Spleen (tissue), 11 donors: ENCODE data around the gene PAPPA. TPM values are rescaled to one million over a fixed set of nuclear protein-coding genes. Genes with fewer than 3 reads are reported as not detected.

ENCODE experiments used
- DNase-seq: peaks from one replicate; pipeline ENCODE4 v3.0.0-alpha.2; 2020
- H3K27ac ChIP-seq, 8 donors: fragments of 200-600 bp; sonication (generic) in 7 of 8; 1 replicate in 4 of 8; 2 replicates in 4 of 8; pipeline versions ENCODE4 v1.5.0 to v1.8.0; 2016 to 2021; ENCODE audit warnings: inconsistent platforms in 4 of 8, mild to moderate bottlenecking in 4 of 8, moderate library complexity in 1 of 8
- H3K27me3 ChIP-seq, 7 donors: fragments of 200-600 bp; sonication (generic) in 6 of 7; replicated peaks in 1 of 7; 1 replicate in 4 of 7; 2 replicates in 3 of 7; pipeline versions ENCODE4 v1.5.0 to v1.8.0; 2016 to 2021; ENCODE audit warnings: inconsistent platforms in 3 of 7, mild to moderate bottlenecking in 1 of 7
- H3K36me3 ChIP-seq, 6 donors: fragments of 200-600 bp; sonication (generic) in 5 of 6; 1 replicate in 4 of 6; 2 replicates in 2 of 6; pipeline versions ENCODE4 v1.5.0 to v1.8.0; 2016 to 2021; ENCODE audit warnings: inconsistent platforms in 2 of 6
- H3K4me1 ChIP-seq, 6 donors: fragments of 200-600 bp; sonication (generic) in 5 of 6; 1 replicate in 3 of 6; 2 replicates in 3 of 6; pipeline versions ENCODE4 v1.5.0 to v1.8.0; 2016 to 2021; ENCODE audit warnings: inconsistent platforms in 3 of 6
- H3K4me3 ChIP-seq, 8 donors: fragments of 200-600 bp; sonication (generic) in 7 of 8; 1 replicate in 4 of 8; 2 replicates in 4 of 8; pipeline versions ENCODE4 v1.5.0 to v1.8.0; 2016 to 2021; ENCODE audit warnings: inconsistent platforms in 4 of 8, mild to moderate bottlenecking in 4 of 8, moderate library complexity in 2 of 8
- H3K9me3 ChIP-seq, 8 donors: fragments of 200-600 bp; sonication (generic) in 7 of 8; 1 replicate in 4 of 8; 2 replicates in 4 of 8; pipeline versions ENCODE4 v1.5.0 to v1.8.0; 2016 to 2021; ENCODE audit warnings: inconsistent platforms in 4 of 8
- CTCF ChIP-seq, 11 experiments: fragments of 200-600 bp in 7 of 11; fragments of 450-650 bp in 4 of 11; sonication (generic) in 4 of 11; IDR thresholded peaks in 8 of 11; conservative IDR thresholded peaks in 3 of 11; 1 replicate in 7 of 11; 2 replicates in 4 of 11; pipeline versions ENCODE4 v1.4.0 to v1.8.0; 2016 to 2021; ENCODE audit warnings: antibody characterized with exemption in 11 of 11, inconsistent platforms in 4 of 11, mild to moderate bottlenecking in 1 of 11
- POLR2A ChIP-seq, 3 donors: fragments of 450-650 bp; IDR thresholded peaks; one replicate each; pipeline ENCODE4 v1.5.1; 2017; ENCODE audit warnings: antibody characterized with exemption in 3 of 3, mild to moderate bottlenecking in 1 of 3
- POLR2AphosphoS5 ChIP-seq, 3 donors: sonication (generic); formaldehyde crosslinking; IDR thresholded peaks; one replicate each; pipeline ENCODE4 v1.5.1; 2017; ENCODE audit warnings: antibody characterized with exemption in 3 of 3
- WGBS, 5 donors: extraction: QIAGEN DNeasy Blood & Tissue Kit in 3 of 5; methylation state at CpG; one replicate each; pipeline versions ENCODE4 v1.1.5 to v1.1.7; 2013 to 2018; 5-methylcytosine and 5-hydroxymethylcytosine counted together
- intact Hi-C: fragments of 100-400 bp; cut with DNase I; formaldehyde crosslinking; loops from one replicate; pipeline ENCODE4 v1.15.0; 2023; ENCODE audit warnings: low total_unique reads
- polyA plus RNA-seq, 3 donors: library from polyadenylated mRNA; stranded (reverse); fragments of 200-250 nt; gene quantifications; one replicate each; pipeline ENCODE4 v1.2.1, GENCODE V29; 2013
- total RNA-seq, 7 donors: library from RNA; depleted of rRNA in 3 of 7; stranded (reverse); fragments of >200 nt in 3 of 7; fragmentation: NEBNext Ultra II Directional in 4 of 7; extraction: Animal tissue kit (Norgen Biotek cat#: 25700) in 4 of 7; gene quantifications; one replicate each; pipeline versions ENCODE4 v1.1.0 to v1.2.1, GENCODE V29; 2016 to 2021
- donor health status: healthy with polysubstance abuse.
- donor health status: DM: no; HTN: no; CAD: no; lungs with moderate emphysema.
- donor health status: DM: no; HTN: no; CAD: no.
- donor health status: Bipolar disorder and iron deficiency.
- donor health status: healthy.
- donor health status: DM: no; HTN: no; CAD: no.
- donor health status: DM: yes; HTN: yes; CAD: no.

The PAPPA gene
- total and polyA plus RNA-seq, 10 donors = 0.13 to 1.4 (median 0.45) TPM

DNA sequence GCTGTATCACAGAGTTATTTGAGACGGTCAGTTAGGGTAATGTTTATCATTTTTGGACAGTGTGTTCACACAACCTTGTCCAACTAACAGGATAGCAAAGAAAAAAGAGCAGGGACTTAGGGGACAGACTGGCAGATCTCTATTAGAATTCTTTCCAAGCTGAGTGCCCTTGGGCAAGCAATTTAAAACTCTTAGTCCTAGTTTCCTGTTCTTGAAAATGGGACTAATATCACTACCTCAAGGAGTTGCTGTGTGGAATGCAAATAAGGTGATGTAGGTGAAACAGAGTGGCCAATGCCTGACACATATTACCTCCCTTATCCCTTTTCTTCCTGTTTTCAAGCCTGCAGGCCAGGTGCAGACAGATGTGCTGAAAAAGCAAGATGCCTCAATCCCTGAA, 186.7 kb downstream of the PAPPA start:
- peaks cover 0 to 13% (median 0%) of the 10 kb centered on the region in 7 donors for H3K27me3 ChIP-seq
- WGBS, 5 donors = 23 to 60% (median 46%) methylated on average over 1 of the region's 1 CpG
- no peak for TF ChIP-seq POLR2A (IDR thresholded peaks at IDR 0.05)
- no peak for TF ChIP-seq POLR2AphosphoS5 (IDR thresholded peaks at IDR 0.05)
- TF ChIP-seq CTCF (IDR thresholded peaks at IDR 0.05 in 8 of 11, conservative IDR thresholded peaks at IDR 0.05 in 3 of 11) = no peak
- intact Hi-C loops = no loop called here
- H3K4me3 ChIP-seq = no peak overlapping the region
- no peaks in the 10 kb centered on the region for H3K36me3 ChIP-seq
- H3K27ac ChIP-seq = no peak overlapping the region
- H3K9me3 ChIP-seq = no peaks in the 10 kb centered on the region
- no peak for DNase-seq
- H3K4me1 ChIP-seq = no peaks in the 10 kb centered on the region

DNA sequence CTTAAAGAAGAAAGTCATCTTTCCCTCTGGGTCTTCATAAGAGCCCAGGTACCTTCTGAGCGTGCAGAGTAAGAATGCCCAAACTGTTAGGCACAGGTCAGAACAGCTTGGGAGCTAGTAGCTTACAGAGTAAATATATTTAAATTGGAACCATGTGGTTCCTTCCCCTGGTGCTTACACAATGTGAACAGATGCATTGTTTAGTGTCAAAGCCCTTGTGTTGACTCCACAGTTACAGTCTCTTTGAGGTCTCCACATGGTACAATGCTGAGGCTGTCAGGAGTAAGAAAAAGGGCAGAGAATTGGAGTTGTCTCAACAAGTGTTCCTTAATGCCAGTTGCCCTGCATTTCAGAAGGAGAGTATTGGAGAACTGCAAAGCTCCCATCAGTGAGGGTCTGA, 188.5 kb downstream of the PAPPA start:
- H3K4me1 ChIP-seq = no peaks in the 10 kb centered on the region
- peaks cover 0 to 4% (median 0%) of the 10 kb centered on the region in 7 donors for H3K27me3 ChIP-seq
- H3K36me3 ChIP-seq = no peaks in the 10 kb centered on the region
- no peak for DNase-seq
- intact Hi-C loops = no loop called here
- no peak overlapping the region for H3K4me3 ChIP-seq
- WGBS, 5 donors = 79 to 95% (median 90%) methylated on average over 1 of the region's 1 CpG
- no peak overlapping the region for H3K27ac ChIP-seq
- no peak for TF ChIP-seq CTCF (IDR thresholded peaks at IDR 0.05 in 8 of 11, conservative IDR thresholded peaks at IDR 0.05 in 3 of 11)
- TF ChIP-seq POLR2A (IDR thresholded peaks at IDR 0.05) = no peak
- no peaks in the 10 kb centered on the region for H3K9me3 ChIP-seq

DNA sequence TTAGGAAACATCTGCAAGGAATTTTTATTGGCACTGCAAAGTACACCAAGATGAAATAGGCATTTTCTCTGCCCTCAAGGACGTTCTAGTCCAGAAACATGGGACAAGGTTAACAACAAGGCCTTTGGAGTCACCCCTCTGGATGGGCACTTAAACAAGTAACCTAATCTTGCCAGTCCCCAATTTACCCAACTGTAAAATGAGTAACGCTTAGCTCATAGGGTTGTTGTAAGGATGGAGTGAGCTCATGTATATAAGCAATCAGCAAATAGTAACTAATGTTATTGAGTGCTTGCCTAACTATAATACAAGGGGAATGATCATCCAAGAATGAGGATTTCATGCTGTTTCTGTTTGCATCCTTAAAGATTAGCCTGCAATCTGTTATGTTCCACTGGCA, 189.3 kb downstream of the PAPPA start:
- no peak for DNase-seq
- Histone ChIP-seq H3K27me3 (no peaks in the 10 kb centered on the region), H3K4me1 (no peaks in the 10 kb centered on the region), H3K27ac (no peak overlapping the region), H3K9me3 (no peaks in the 10 kb centered on the region), H3K36me3 (no peaks in the 10 kb centered on the region), H3K4me3 (no peak overlapping the region)
- no peak for TF ChIP-seq CTCF (IDR thresholded peaks at IDR 0.05 in 8 of 11, conservative IDR thresholded peaks at IDR 0.05 in 3 of 11)
- TF ChIP-seq POLR2AphosphoS5 (IDR thresholded peaks at IDR 0.05) = no peak
- TF ChIP-seq POLR2A (IDR thresholded peaks at IDR 0.05) = no peak
- WGBS, 5 donors = 49 to 69% (median 63%) methylated on average over 2 of the region's 2 CpGs
- intact Hi-C loops = no loop called here

DNA sequence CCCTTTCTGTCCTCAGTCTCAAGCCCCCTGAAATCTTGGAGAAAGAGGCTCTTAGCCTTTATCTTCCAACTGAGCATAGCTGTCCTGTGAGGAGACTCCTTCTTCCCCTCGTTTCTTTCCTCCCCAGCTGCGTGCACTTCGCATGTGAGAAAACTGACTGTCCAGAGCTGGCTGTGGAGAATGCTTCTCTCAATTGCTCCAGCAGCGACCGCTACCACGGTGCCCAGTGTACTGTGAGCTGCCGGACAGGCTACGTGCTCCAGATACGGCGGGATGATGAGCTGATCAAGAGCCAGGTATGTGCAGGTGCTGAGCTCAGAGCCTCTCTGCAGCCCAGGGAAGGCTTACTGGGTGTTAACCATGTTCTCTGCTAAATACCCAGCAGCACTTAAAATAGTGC, 190.8 kb downstream of the PAPPA start:
- WGBS, 5 donors = 89 to 96% (median 90%) methylated on average over 10 of the region's 10 CpGs
- intact Hi-C loops = no loop called here
- no peak for DNase-seq
- H3K27me3 ChIP-seq = no peaks in the 10 kb centered on the region
- H3K27ac ChIP-seq = no peak overlapping the region
- no peak overlapping the region for H3K4me3 ChIP-seq
- H3K36me3 ChIP-seq = no peaks in the 10 kb centered on the region
- no peak for TF ChIP-seq POLR2AphosphoS5 (IDR thresholded peaks at IDR 0.05)
- TF ChIP-seq CTCF (IDR thresholded peaks at IDR 0.05 in 8 of 11, conservative IDR thresholded peaks at IDR 0.05 in 3 of 11) = no peak
- no peak for TF ChIP-seq POLR2A (IDR thresholded peaks at IDR 0.05)
- no peaks in the 10 kb centered on the region for H3K4me1 ChIP-seq
- no peaks in the 10 kb centered on the region for H3K9me3 ChIP-seq
